ENCODE measurements around the gene USB1.

USB1 gene

DNA sequence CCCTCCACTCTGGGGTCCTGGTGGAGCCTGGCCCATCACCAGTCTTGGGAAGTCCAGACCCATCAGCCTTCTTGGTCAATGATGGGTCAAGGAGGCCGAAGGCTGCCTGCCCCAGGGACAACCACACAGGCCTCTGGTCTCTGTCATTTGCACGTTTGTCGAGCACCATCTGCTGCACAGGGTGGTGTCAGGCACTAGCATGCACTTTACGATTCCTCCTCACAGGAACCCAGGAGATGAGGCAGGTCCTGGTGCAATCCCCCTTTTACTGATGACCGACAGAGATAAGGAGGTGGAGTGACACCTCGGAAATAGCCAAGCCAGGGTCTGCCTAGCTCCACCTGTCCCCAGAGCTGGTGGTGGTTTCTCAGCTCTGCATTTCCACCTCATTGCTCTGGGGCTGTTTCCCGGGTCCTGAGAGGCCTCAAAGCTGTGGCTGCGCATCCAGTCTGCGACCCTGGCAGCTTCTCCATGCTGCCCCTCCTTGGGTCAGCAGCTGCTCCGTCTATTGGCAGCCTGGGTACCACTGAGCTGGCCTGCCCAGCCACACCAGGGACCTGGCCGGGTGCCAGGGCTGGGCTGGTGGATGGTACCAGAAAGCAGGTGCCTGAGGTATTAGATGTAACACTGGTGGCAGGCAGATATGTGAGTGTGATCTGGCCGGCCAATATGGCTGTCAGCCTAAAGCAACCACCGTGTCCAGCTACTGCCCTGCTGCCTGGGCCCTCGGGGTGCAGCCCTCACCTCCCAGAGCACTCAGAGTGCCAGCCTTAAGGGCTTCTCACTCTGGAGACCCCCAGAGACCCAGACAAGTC is 34.4 kb downstream of the USB1 start:
- no peak for DNase-seq (ENCODE audit: low spot score)

DNA sequence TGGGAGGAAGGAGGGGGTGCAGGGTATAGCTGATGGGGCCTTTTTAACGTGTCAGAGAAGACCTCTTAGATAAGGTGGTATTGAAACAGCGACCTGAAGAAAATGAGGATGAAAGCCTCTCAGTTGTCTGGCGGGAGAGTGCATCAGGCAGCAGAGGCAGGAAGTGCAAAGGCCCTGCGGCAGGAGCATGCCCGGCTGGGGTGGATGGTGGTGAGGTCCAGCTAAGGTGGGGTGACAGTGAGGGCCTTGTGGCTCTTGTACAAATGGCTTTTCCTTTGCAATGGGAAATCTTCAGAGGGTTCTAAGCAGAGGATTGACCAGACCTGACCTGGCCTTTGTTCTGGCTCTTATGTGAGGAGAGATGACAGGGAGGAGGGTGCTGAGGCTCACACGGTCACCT is 35.7 kb downstream of the USB1 start:
- no peak for DNase-seq (ENCODE audit: low spot score)

DNA sequence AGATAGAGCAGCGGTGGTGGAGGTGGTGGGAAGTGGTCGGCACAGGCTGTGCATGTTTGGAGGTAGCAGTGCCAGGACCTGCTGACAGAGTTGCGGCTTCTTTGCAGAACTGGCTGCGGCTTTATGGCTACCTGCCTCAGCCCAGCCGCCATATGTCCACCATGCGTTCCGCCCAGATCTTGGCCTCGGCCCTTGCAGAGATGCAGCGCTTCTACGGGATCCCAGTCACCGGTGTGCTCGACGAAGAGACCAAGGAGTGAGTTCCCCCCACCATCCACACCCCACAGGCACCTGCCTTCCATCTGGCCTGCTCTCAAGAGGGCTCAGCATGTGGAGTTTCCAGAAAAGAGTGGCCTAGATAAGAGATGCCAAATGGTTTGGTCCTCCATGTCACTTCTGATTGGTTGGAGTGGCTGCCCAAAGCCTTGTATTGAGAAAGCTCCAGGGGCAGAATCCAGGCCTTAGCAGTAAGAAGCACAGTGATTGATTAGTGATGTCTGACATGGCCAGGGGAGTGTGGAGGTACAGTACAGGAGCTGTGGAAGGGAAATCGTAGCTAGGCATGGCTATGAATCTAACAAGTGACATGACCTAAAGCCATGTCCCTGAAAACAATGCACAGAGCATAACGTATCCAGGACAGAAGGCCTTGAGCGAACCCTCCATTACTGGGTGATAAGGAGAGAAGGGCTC is 36.3 kb downstream of the USB1 start:
- no peak for DNase-seq (ENCODE audit: low spot score)

DNA sequence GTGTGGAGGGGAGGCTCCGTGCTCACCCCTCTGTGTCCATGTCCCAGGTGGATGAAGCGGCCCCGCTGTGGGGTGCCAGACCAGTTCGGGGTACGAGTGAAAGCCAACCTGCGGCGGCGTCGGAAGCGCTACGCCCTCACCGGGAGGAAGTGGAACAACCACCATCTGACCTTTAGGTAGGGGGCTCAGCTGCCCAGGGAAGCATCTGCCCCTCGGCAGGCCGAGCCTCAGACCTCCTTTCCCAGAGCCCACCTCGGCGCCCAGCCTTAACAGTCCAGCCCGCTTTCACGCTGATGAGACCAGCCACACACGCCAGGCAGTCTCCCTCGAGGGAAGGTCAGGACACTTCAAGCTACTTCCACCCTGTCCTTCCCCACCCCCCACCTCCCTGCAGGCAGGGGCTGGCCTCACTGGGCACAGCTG is 37.0 kb downstream of the USB1 start:
- no peak for DNase-seq (ENCODE audit: low spot score)

DNA sequence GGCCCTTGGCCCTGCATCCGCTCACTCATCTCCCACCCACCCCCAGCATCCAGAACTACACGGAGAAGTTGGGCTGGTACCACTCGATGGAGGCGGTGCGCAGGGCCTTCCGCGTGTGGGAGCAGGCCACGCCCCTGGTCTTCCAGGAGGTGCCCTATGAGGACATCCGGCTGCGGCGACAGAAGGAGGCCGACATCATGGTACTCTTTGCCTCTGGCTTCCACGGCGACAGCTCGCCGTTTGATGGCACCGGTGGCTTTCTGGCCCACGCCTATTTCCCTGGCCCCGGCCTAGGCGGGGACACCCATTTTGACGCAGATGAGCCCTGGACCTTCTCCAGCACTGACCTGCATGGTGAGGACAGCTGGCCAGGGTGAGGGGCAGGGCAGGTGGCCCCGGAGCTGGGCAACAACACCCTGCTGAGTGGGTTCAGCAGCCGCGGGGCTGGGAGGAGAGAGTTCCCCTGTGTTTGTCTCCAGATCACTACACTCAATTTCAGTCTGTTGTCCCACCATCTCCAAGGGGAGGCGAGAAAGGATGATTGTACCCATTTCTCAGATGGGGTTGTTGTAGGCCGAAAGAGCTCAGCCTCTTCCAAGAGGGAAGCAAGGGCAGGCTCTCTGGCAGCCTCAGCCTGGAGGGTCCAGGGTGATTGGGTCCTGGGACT is 38.8 kb downstream of the USB1 start:
- no peak for DNase-seq (ENCODE audit: low spot score)

DNA sequence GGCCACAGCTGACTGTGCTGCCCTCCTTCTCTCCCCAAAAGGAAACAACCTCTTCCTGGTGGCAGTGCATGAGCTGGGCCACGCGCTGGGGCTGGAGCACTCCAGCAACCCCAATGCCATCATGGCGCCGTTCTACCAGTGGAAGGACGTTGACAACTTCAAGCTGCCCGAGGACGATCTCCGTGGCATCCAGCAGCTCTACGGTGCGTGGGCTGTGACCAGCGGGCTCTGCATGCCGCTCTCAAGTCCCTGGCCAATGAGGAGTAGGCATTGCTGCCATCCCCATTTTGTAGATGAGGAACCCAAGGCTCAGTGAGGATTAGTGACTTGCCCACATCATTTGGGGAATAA is 39.3 kb downstream of the USB1 start:
- DNase-seq (ENCODE audit: low spot score): no peak

DNA sequence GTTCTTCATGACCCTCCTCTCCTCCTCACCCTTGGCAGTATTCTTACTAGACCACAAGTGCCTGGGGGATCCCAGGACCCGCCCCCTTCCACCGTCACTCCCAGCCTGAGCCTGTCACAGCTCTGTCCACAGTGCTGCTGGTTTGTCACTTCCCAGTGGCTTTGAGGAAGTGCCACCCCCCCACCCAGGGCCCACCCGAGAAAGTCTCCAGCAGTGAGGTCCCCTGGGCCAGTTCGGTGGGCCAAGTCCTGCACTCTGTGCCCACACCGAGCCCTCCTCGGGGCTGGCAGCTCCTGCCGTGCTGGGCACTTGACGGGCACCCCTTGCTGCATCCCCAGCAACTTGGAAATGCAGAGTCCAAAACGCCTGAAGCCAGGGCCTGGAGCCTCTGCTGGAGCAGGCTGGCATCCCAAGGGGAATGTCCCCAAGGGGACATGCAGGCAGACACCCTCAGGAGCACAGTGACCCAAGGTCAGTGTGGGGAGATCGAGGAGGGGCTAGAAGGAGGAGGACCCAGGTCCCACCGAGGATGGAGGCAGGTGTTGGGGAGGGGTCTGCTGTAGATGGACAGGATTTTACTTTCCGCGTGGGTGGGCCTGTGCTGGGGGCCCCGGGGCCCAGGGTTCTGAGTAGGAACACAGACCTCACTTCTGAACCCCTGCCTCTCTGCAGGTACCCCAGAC is 39.9 kb downstream of the USB1 start:
- DNase-seq (ENCODE audit: low spot score): no peak

DNA sequence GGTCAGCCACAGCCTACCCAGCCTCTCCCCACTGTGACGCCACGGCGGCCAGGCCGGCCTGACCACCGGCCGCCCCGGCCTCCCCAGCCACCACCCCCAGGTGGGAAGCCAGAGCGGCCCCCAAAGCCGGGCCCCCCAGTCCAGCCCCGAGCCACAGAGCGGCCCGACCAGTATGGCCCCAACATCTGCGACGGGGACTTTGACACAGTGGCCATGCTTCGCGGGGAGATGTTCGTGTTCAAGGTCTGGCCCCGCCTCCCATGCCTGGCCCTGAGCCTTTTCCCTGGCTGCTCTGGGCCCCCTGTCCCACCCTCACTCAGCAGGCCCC is 40.4 kb downstream of the USB1 start:
- DNase-seq (ENCODE audit: low spot score): no peak

DNA sequence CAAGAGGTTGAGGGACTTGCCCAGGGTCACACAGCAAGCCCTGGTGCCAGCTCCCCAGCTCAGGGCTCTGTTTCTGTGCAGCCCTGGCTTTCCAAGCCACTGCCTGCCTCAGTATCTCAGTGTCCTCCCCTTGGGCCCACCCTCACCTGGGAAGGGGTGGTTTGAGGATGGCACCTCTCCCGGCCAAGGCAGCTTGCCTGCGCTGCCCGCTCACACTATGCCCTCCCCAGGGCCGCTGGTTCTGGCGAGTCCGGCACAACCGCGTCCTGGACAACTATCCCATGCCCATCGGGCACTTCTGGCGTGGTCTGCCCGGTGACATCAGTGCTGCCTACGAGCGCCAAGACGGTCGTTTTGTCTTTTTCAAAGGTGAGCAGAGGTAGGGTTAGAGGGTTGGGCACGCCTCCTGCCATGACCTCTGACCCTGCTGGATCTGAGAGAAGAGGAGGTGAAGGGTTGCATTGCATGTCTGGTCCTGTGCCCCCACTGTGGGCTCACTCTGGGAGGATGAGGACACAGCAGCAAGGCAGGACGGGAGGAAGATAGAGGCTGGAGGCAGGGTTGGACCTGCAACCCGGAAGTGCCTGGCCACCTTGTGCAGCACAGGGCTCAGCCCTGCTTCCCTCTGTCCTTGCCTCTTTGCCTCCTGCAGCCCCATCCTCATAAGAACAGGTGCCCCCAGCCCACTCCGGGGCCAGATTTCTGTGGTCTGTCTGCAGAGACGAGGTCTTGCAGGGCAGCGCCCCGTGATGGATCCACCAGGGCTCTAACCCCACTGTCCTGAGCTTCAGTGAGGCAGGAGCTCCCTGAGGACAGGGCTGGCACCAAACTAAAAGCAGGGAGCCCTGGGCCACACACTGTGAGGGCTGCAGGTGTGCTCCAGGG is 41.0 kb downstream of the USB1 start:
- DNase-seq (ENCODE audit: low spot score): no peak

DNA sequence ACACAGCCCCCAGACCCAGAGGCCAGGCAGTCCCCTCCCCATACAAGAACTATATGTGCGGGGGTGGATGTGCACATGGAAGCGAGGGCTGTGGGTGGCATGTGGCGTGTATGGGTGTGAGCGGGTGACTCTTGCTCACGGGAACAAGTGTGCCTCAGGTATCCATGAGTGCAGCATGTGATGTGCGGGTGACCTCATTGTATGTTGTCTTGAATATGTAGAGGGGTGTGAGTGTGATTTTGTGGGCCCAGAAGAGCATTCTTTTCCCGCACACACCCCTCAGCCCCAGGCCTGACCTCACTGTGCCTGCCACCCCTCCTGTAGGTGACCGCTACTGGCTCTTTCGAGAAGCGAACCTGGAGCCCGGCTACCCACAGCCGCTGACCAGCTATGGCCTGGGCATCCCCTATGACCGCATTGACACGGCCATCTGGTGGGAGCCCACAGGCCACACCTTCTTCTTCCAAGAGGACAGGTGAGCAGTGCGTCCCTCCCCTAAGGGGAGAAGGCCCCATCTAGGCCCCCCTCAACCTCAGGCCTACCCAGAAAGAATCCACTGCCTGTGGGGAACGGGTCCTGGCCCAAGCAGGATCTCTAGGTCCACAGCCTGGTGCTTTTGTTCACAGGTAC is 41.8 kb downstream of the USB1 start:
- no peak for DNase-seq (ENCODE audit: low spot score)

DNA sequence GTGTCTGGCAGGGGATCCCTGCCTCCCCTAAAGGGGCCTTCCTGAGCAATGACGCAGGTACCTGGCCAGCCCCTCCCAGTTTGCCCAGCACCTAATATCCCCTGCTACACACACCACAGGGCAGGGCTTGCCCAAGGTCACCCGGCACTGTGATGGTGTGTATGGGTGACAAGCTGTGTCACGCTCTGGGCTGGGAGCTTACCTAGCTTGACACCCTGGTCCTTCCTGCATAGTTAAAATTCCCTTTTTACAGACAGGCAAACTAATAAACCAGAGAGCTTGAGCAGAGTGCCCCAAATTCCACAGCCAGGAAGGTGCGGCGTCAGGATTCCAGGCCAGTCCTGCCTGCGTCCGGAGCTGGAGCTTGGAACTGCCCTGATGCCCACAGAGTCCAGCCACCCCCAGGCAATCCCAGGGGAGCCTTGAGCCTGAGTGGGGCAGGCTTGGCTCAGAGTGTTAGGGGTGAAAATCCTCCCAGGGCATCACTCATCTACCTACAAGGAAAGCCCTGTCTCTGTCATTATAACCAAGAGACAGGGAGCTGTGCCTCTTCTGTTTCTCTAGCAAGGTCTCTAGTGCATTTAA is 42.5 kb downstream of the USB1 start:
- DNase-seq (ENCODE audit: low spot score): no peak

DNA sequence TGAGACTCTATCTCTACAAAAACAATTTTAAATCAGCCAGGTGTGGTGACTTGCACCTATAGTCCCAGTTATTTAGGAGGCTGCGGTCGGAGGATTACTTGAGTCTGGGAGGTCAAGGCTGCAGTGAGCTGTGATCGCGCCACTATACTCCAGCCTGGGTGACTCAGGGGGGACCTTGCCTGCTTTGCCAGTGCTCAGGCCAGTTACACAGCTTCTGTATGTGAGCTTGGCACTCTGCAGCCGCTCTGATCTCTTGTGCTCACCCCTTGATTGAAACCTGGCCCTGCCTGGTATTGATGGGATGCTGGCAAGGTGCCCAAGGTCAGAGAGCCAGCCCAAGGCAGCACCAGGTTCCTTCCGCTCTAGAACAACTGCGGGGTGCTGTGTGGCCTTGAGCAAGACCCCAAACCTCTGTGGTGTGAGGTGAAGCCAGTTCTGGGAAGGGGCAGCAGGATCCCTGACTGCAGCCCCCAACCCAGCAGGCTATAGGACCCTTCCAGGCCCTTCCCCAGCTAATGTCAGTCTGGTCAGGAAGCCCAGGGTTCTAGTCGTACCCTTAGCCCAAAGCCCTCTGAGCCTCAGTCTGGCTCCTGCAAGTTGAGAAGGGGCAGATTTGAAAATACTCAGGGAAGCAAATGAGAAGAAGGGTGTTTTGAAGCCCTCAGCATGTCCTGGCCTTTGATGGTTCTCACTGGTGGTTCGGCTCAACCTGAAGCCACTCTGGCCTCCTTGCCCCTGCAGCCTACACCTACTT is 43.2 kb downstream of the USB1 start:
- DNase-seq (ENCODE audit: low spot score): no peak

DNA sequence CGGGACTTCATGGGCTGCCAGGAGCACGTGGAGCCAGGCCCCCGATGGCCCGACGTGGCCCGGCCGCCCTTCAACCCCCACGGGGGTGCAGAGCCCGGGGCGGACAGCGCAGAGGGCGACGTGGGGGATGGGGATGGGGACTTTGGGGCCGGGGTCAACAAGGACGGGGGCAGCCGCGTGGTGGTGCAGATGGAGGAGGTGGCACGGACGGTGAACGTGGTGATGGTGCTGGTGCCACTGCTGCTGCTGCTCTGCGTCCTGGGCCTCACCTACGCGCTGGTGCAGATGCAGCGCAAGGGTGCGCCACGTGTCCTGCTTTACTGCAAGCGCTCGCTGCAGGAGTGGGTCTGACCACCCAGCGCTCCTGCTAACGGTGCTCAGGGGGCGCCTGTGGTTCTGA is 43.9 kb downstream of the USB1 start:
- DNase-seq (ENCODE audit: low spot score): no peak

DNA sequence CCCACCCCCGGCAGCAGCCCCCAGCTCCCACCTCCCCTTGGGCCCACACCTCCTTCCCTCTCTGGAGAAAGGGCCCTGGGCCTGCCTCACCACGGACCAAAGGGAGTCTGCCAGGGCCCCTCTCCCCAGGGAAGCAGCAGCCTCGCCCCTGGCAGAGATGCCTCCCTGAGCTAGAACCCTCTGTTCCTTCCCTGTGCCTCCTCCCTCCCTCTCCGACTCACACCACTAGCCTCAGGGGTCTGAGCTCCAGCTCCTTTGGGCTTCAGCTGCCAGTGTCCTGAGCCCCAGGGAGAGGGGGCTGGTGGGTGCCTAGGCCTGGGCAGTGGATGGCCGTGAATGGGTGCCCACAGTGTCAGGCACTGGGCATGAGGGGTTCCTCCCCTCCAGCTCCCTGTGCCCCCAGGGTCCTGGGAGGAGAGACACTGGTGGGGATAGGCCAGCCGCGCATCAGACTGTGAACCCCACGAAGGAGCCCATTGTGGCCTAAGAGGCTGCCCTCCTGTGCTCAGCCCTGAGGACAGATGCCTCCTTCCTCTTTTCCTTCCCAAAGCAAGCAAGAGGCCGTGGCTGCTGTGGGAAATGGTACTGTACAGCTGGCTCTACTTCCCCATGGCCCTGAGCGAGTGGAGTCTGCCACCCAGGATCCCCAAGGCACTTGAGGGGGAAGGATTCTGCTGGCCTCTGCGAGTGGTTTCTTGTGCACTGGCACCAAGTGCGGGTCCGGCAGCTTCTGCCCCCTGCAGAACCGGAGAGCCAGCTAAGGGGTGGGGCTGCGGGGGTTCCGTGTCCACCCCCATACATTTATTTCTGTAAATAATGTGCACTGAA is 45.1 kb downstream of the USB1 start:
- DNase-seq (ENCODE audit: low spot score): no peak

DNA sequence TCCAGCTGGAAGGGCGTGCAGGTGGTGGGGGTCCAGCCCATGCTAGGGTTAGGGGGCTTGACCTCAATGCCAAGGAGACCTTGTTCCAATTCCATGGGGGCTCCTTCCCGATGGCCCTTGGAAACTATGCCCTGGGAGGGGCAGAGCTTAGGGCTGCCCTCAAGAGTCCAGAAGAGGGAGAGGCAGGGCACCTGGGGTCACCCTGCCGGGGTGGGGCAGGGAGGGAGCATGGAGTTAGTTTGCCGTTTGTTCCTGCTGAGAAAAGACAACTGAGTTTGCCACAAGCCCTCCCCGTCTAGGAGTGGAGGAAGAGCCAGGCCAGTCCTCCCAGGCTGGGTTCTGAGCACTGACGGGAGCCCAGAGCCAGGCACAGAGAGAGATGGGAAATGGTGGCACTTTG is 45.7 kb downstream of the USB1 start:
- DNase-seq (ENCODE audit: low spot score): no peak

DNA sequence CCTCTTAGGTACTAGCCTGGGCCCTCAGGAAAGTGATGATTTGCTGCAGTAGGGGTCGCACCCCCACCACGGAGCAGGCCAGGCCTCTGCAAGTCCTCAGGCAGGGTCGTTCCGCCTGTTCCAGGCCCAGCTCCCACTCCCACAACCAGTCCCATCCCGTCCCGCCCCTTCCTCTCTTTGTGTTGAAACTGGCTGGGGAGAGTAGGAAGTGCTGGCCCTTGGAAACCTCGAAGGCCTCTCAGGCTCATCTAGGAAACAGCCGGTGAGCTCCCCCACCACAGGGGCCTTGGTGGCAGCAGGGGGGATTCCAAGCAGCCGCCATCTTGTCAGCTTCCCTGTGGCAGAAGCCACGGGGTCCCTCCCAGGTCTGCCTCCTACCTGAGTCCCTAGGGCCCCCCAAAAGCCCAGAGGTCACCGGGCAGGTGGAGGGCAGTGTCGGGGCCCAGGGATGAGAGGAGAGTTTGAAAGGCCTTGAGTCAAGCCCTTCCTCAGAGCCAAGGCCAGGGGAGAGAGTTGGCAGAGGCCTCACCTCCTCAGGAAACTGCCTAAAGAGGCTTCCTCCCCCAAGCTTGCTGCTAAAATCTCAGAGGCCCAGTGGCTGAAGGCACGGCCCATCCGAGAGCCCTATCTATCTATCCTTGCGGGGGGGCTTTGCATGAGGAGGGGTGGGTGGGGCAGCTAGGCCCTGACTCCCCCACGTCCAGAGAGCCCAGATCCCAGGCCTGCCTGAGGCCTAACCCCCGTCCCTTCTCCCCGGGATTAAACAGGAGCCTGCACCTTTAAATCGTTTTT is 46.5 kb downstream of the USB1 start:
- DNase-seq (ENCODE audit: low spot score): no peak

DNA sequence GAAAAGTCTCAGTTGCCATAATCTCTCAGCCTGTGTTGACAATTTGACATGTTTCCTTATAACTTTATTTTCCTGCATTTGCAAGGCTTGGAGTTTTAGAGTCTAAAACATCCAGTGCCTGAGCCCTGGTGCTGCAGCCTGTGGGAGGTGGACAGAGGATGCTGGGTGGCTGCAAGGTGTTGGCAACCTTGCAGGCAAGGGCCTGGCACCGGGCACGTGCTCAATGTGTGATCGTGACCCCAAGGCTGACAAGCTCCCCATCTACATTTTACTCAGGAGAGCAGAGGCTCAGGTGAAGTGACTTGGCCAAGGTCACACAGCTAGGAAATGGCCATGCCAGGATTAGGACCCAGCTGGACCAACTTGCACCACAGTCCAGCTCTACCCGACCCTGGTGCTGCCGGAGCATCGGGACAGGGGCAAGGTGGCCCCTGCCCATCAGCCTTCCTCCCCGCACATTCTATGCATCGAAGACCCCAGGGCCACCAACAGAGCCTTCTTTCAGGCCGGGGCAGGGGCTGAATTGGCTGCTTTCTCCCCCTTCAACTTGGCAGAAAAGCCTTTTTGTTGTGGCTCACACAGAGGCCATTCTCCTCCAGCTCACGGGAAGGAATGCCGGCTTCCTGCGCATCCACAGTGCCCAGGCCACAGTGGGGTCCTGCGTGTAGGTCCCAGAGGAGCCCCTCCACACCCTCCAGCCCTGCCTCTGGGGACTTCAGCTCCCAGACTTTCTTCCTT is 47.5 kb downstream of the USB1 start:
- no peak for DNase-seq (ENCODE audit: low spot score)
